ENCODE measurements around the gene JPH4.

The JPH4 gene

GRCh38 chr14:23524954-23525353 lies 53.6 kb downstream of the JPH4 start:
- TF ChIP-seq CTCF (conservative IDR thresholded peaks at IDR 0.05), result no peak
- no peak overlapping the region for H3K27ac ChIP-seq

- TF ChIP-seq CTCF (conservative IDR thresholded peaks at IDR 0.05), result no peak
- H3K27ac ChIP-seq, result no peak overlapping the region
These were observed 55.2 kb downstream of the JPH4 start for GRCh38 chr14:23523229-23524016.

- no peak for TF ChIP-seq CTCF (conservative IDR thresholded peaks at IDR 0.05)
- H3K27ac ChIP-seq, result no peak overlapping the region
These were observed 55.9 kb downstream of the JPH4 start for GRCh38 chr14:23522643-23523198.

- H3K27ac ChIP-seq, result no peak overlapping the region
- no peak for TF ChIP-seq CTCF (conservative IDR thresholded peaks at IDR 0.05)
These were observed 56.6 kb downstream of the JPH4 start for GRCh38 chr14:23521785-23522640.

- no peak for TF ChIP-seq CTCF (conservative IDR thresholded peaks at IDR 0.05)
- no peak overlapping the region for H3K27ac ChIP-seq
These were observed 57.6 kb downstream of the JPH4 start for GRCh38 chr14:23520899-23521533.

- no peak overlapping the region for H3K27ac ChIP-seq
- no peak for TF ChIP-seq CTCF (conservative IDR thresholded peaks at IDR 0.05)
These were observed 59.9 kb downstream of the JPH4 start for GRCh38 chr14:23518709-23519108.
